ENCODE data around the gene ZNF672. TPM values are rescaled to one million over a fixed set of nuclear protein-coding genes. Genes with fewer than 3 reads are reported as not detected.

Gene ZNF672
- total and polyA plus RNA-seq, 7 donors, result 25.3 to 57.0 (median 47.3) TPM

DNA sequence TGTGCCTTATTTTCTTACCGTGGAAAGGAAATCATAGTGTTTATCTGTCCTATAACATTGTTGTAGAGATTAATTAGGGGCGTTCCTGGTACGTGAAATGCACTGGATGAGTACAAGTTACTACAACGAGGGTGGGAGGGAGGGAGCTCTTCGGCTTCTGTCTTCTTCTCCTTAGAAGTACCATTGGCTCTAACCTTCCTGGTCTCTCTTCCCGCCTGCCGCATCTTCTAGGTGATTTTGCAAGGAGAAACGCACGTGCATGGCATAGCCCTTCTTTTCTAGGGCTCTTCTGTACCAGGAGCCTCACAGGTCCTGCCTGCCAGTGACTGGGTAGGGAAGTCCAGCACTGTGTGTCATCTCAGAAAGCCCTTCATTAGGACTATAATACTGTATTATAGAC is 29.1 kb upstream of the ZNF672 start:
- 78 to 85% (median 82%) methylated on average over 9 of the region's 9 CpGs for WGBS, 3 donors
- intact Hi-C loops (cut with DNase I), result loop anchor here in 1 of 2 donors (5.0 kb wide), 1 partner anchor 112 kb away; no protein-coding TSS in a partner anchor

DNA sequence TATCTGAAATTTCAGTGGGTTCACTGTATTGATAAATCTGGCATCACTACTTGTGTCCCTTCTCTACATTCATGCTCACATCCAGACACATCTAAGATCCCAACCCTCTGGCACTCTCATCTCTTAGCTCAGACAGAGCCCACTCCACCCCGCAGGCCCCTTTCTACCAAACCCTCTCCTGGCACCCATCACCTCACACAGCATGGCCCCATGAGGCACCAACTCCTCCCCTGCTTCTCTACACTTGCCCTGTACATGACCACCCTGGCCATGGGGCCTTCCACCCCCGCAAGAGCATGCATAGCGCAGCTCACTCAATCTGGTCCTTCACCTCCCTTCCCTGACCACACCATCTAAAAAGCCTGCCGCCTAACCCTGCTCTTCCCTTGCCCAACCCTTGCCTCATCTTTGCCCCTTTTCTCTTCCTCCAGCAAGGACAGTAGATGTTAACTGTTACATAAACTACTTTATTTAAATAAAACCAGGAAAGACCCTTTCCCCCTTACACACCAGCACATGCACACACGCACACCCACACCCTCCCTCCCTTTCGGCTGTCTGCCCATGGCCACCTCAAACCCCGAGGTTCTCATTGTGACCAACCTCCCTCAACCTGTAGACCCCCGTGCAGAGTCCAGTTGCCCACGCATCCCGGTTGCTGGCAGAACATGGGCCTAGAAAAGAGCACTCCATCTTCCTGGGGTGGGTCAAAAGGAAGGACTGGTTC is 27.9 kb upstream of the ZNF672 start:
- DNase-seq (no peak), ATAC-seq (no peak)
- Histone ChIP-seq H3K36me3 (ENCODE audit: insufficient read depth in 1 of 2, low read depth in 1 of 2) (peaks cover 0 to 43% of the 10 kb centered on the region in 2 donors), H3K27me3 (ENCODE audit: insufficient read depth in 3 of 3, low read length in 2 of 3) (no peaks in the 10 kb centered on the region), H3K4me3 (no peak overlapping the region), H3K27ac (no peak overlapping the region), H3K4me1 (no peaks in the 10 kb centered on the region), H3K9me3 (no peaks in the 10 kb centered on the region)
- TF ChIP-seq, protein P1, sequence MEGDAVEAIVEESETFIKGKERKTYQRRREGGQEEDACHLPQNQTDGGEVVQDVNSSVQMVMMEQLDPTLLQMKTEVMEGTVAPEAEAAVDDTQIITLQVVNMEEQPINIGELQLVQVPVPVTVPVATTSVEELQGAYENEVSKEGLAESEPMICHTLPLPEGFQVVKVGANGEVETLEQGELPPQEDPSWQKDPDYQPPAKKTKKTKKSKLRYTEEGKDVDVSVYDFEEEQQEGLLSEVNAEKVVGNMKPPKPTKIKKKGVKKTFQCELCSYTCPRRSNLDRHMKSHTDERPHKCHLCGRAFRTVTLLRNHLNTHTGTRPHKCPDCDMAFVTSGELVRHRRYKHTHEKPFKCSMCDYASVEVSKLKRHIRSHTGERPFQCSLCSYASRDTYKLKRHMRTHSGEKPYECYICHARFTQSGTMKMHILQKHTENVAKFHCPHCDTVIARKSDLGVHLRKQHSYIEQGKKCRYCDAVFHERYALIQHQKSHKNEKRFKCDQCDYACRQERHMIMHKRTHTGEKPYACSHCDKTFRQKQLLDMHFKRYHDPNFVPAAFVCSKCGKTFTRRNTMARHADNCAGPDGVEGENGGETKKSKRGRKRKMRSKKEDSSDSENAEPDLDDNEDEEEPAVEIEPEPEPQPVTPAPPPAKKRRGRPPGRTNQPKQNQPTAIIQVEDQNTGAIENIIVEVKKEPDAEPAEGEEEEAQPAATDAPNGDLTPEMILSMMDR (IDR thresholded peaks at IDR 0.05), result no peak
- intact Hi-C loops (cut with DNase I), result loop anchor here in 1 of 2 donors (5.0 kb wide), 1 partner anchor 113 kb away; no protein-coding TSS in a partner anchor
- 77 to 81% (median 77%) methylated on average over 10 of the region's 10 CpGs for WGBS, 3 donors

More for the DNA sequence above, 29.1 kb upstream of the ZNF672 start:
- DNase-seq, result no peak
- Histone ChIP-seq H3K27me3 (ENCODE audit: insufficient read depth in 3 of 3, low read length in 2 of 3) (no peaks in the 10 kb centered on the region), H3K27ac (no peak overlapping the region), H3K36me3 (ENCODE audit: insufficient read depth in 1 of 2, low read depth in 1 of 2) (peaks cover 0 to 30% of the 10 kb centered on the region in 2 donors), H3K4me3 (no peak overlapping the region), H3K4me1 (no peaks in the 10 kb centered on the region), H3K9me3 (no peaks in the 10 kb centered on the region)
- TF ChIP-seq, protein P1 (IDR thresholded peaks at IDR 0.05), result no peak
- ATAC-seq, result no peak

DNA sequence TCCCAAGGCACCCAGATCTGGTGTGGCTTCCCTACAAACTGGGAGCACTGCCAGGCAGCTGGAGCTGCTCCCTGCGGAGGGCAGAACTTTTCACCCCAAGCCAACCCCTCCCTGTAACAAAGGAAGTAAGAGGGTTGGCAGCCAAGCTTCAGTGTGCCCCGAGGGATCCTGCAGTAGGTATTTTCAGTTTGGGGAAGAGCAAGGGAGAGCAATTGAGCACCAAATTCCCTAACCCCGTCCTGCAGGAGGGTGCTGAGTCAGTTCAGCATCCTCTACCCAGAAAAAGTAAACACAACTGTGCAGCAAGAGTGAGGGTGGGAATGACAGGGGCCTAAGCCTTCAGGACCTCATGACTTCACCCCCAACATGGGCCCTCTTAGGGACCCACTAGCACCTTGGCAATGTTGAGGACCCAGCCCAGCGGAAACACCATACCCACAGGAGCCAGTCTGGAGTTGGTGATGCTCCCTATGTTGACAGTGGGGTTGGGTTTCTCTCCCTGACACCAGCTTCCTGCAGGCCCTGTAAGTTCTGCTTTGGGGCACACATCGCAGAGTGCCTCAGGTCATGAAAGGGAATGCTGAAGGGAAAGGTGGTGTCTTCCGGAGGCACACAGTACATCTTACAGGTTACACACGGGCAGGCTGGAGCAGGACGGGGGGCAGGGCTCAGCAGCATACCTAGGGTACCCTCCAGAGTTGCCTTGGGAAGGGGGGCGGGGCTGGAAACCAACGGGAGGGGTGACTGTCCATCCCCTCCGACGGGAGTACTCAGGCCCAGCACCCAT is 27.1 kb upstream of the ZNF672 start:
- no peak overlapping the region for H3K4me3 ChIP-seq
- DNase-seq, result peak in 1 of 2 donors; percentile 76
- 55 to 65% (median 58%) methylated on average over 12 of the region's 12 CpGs for WGBS, 3 donors
- peaks cover 0 to 51% of the 10 kb centered on the region in 2 donors for H3K36me3 ChIP-seq (ENCODE audit: insufficient read depth in 1 of 2, low read depth in 1 of 2)
- no peaks in the 10 kb centered on the region for H3K9me3 ChIP-seq
- no peak overlapping the region for H3K27ac ChIP-seq
- intact Hi-C loops (cut with DNase I), result no loop called here
- H3K4me1 ChIP-seq, result no peaks in the 10 kb centered on the region
- ATAC-seq, result peak in 1 of 4 donors; percentile 32
- no peaks in the 10 kb centered on the region for H3K27me3 ChIP-seq (ENCODE audit: insufficient read depth in 3 of 3, low read length in 2 of 3)
- TF ChIP-seq, protein P1 (IDR thresholded peaks at IDR 0.05), result no peak

DNA sequence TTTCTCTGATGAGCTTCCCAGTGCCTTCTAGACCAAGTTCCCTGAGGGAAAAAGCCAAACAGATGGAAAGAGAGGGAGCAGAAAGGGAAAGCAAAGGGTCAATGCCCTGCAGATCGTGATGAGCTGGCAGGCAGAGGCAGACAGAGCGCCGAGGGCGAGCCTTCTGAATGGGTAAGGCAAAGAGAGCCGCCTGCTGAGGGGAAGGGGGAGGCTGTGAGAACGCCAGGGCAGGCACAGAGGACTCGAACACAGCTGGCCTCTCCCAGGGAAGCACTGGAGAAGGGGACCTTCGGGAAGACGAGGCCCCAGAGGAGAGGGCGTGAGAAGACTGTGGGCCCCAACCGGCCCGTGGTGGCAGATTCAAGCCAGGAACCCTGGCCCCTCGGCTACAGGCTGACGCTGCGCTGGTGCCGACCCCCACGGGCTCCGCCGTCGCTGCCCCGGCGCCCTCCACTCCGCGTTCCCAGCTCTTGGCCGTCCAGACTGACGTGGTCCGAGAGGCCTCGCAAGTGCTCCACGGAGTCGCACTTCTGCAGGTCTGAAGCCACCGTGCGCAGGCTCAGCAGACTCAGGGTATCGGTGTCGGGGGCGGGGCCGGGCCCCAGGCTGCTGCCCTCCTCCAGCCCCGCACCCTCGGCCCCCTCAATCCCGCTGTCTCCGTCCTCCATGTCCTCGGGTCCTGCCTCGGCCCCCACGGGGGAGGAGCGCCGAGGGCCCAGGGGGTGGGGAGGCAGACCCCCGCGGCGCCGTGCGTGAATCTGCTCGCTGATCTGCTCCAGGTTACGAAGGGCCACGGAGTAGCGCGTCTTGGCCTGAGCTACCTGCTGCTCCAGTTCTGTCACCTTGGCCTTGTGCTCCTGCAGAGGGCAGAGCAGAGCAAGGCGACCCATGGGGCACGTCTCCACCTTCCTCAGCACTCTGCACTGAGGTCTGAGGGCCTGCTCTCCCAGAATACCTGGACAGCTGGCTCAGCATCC is 26.2 kb upstream of the ZNF672 start:
- intact Hi-C loops (cut with DNase I), result no loop called here
- Histone ChIP-seq H3K9me3 (no peaks in the 10 kb centered on the region), H3K27me3 (ENCODE audit: insufficient read depth in 3 of 3, low read length in 2 of 3) (no peaks in the 10 kb centered on the region), H3K27ac (no peak overlapping the region), H3K4me3 (no peak overlapping the region), H3K36me3 (ENCODE audit: insufficient read depth in 1 of 2, low read depth in 1 of 2) (peaks cover 0 to 59% of the 10 kb centered on the region in 2 donors), H3K4me1 (no peaks in the 10 kb centered on the region)
- ATAC-seq, result peak in 1 of 4 donors; percentile 28
- 83 to 87% (median 85%) methylated on average over 50 to 57 of the region's 57 CpGs for WGBS, 3 donors
- no peak for DNase-seq
- TF ChIP-seq, protein P1 (IDR thresholded peaks at IDR 0.05), result no peak
